A673 (cell line): ENCODE data around the gene SLC25A21. TPM values are rescaled to one million over a fixed set of nuclear protein-coding genes. Genes with fewer than 3 reads are reported as not detected.
"Not testable (repeated sequence)": the region's sequence is repeated elsewhere in the genome, so short reads cannot be mapped to it uniquely, and the experiment has no call there.

ENCODE experiments used
- BruUV-seq: library from RNA; stranded (reverse); fragments of 400-500 nt; replicated peaks from 2 replicates; lab custom pipeline; 2021; lab: Mats Ljungman, UMichigan
- CTCF ChIA-PET: fragments of 300-600 bp; sonication (Branson Sonifier 250); formaldehyde crosslinking; loops from one replicate; lab custom pipeline; 2022; ENCODE audit warnings: antibody characterized with exemption; lab: Charles Lee
- POLR2A ChIA-PET: fragments of 300-600 bp; sonication (Branson Sonifier 250); formaldehyde crosslinking; loops from one replicate; lab custom pipeline; 2022; ENCODE audit warnings: antibody characterized with exemption; ENCODE audit not compliant: low non-redundant PET; lab: Charles Lee
- DNase-seq: peaks from one replicate; pipeline ENCODE4 v3.0.0-alpha.2; 2015; ENCODE audit warnings: low spot score
- H3K27ac ChIP-seq: fragments of 200-600 bp; sonication (generic); 2 replicates; pipeline ENCODE4 v1.5.1; 2016; ENCODE audit warnings: mixed run types, low read depth, mild to moderate bottlenecking, mixed read lengths, antibody characterized with exemption, low read length; ENCODE audit not compliant: poor library complexity, severe bottlenecking
- H3K27me3 ChIP-seq: fragments of 200-600 bp; sonication (generic); replicated peaks from 2 replicates; pipeline ENCODE4 v1.6.1; 2017; ENCODE audit warnings: mixed run types, low read depth, mild to moderate bottlenecking, mixed read lengths, antibody characterized with exemption, low read length; ENCODE audit not compliant: insufficient read depth, poor library complexity
- H3K36me3 ChIP-seq: fragments of 200-600 bp; sonication (generic); 2 replicates; pipeline ENCODE4 v1.6.1; 2016; ENCODE audit warnings: mixed run types, mild to moderate bottlenecking, mixed read lengths, antibody characterized with exemption, low read length; ENCODE audit not compliant: insufficient read depth, poor library complexity, severe bottlenecking
- H3K4me1 ChIP-seq: fragments of 200-600 bp; sonication (generic); 2 replicates; pipeline ENCODE4 v1.6.1; 2017; ENCODE audit warnings: mixed run types, mild to moderate bottlenecking, mixed read lengths, antibody characterized with exemption, low read length; ENCODE audit not compliant: insufficient read depth, poor library complexity, severe bottlenecking
- H3K4me3 ChIP-seq: fragments of 200-600 bp; sonication (generic); 2 replicates; pipeline ENCODE4 v1.5.1; 2016; ENCODE audit warnings: low read depth, mixed run types, mild to moderate bottlenecking, mixed read lengths, low read length; ENCODE audit not compliant: poor library complexity, severe bottlenecking
- H3K9me3 ChIP-seq: fragments of 200-600 bp; sonication (generic); 2 replicates; pipeline ENCODE4 v1.6.1; 2016; ENCODE audit warnings: mixed run types, low read depth, mild to moderate bottlenecking, mixed read lengths, antibody characterized with exemption, low read length; ENCODE audit not compliant: poor library complexity, severe bottlenecking
- CTCF ChIP-seq: fragments of 300-800, 200-600 bp; sonication (generic); conservative IDR thresholded peaks from 2 replicates; pipeline ENCODE4 v1.5.1; 2017; ENCODE audit warnings: low read depth, mild to moderate bottlenecking, antibody characterized with exemption, low read length, moderate library complexity, mixed read lengths
- EZH2 ChIP-seq: fragments of 200-600 bp; sonication (generic); IDR thresholded peaks from 2 replicates; pipeline ENCODE4 v1.6.1; 2017; ENCODE audit warnings: borderline replicate concordance, low read depth, mild to moderate bottlenecking, mixed read lengths, antibody characterized with exemption, low read length; ENCODE audit not compliant: poor library complexity, severe bottlenecking
- intact Hi-C: fragments of 100-400 bp; cut with micrococcal nuclease; formaldehyde crosslinking; loops from one replicate; pipeline ENCODE4 v1.10.0; 2022; ENCODE audit not compliant: unreplicated experiment
- total RNA-seq: library from RNA; stranded (reverse); gene quantifications from 2 replicates; pipeline ENCODE4 v1.2.3, GENCODE V29; 2021

The SLC25A21 gene
- total RNA-seq, 1 experiment from 2014 or later = 4.7 TPM

- TF ChIP-seq CTCF (no peak), EZH2 (no peak)
- BruUV-seq = no TSS peak
- intact Hi-C loops = no loop called here
- Histone ChIP-seq H3K4me1 (peaks cover 12% of the 10 kb centered on the region), H3K36me3 (no peaks in the 10 kb centered on the region), H3K27me3 (no peaks in the 10 kb centered on the region), H3K9me3 (no peaks in the 10 kb centered on the region), H3K27ac (no peak overlapping the region), H3K4me3 (no peak overlapping the region)
- POLR2A ChIA-PET = no interaction called here
- DNase-seq = no peak
- CTCF ChIA-PET = no interaction called here
Observed at GRCh38 chr14:37194698-37195097, 22.3 kb upstream of the SLC25A21 start.

GRCh38 chr14:37189733-37190132 lies 17.3 kb upstream of the SLC25A21 start:
- H3K4me3 ChIP-seq, H3K36me3 ChIP-seq, POLR2A ChIA-PET, H3K27me3 ChIP-seq, DNase-seq, H3K27ac ChIP-seq, intact Hi-C loops, H3K4me1 ChIP-seq, H3K9me3 ChIP-seq, BruUV-seq, CTCF ChIA-PET: not testable (repeated sequence)

- CTCF ChIA-PET, intact Hi-C loops, H3K36me3 ChIP-seq, H3K4me1 ChIP-seq, H3K9me3 ChIP-seq, H3K27me3 ChIP-seq, DNase-seq, BruUV-seq, H3K27ac ChIP-seq, H3K4me3 ChIP-seq: not testable (repeated sequence)
- POLR2A ChIA-PET = interaction anchor here (0.7 kb wide), 1 partner anchor 1158 kb away, joined by 3 read pairs; no protein-coding TSS in a partner anchor
Observed at GRCh38 chr14:37187840-37188577, 15.6 kb upstream of the SLC25A21 start.

- ChIA-PET POLR2A (interaction anchor here (0.7 kb wide), 1 partner anchor 1158 kb away, joined by 3 read pairs; no protein-coding TSS in a partner anchor), CTCF (no interaction called here)
- BruUV-seq = no TSS peak
- H3K4me1 ChIP-seq = no peaks in the 10 kb centered on the region
- H3K27me3 ChIP-seq = no peaks in the 10 kb centered on the region
- TF ChIP-seq EZH2 (no peak), CTCF (no peak)
- H3K9me3 ChIP-seq = no peaks in the 10 kb centered on the region
- no peak for DNase-seq
- H3K36me3 ChIP-seq = no peaks in the 10 kb centered on the region
- intact Hi-C loops = no loop called here
- no peak overlapping the region for H3K4me3 ChIP-seq
- no peak overlapping the region for H3K27ac ChIP-seq
Observed at GRCh38 chr14:37187294-37187693, 14.9 kb upstream of the SLC25A21 start.
